HepG2 (cell line): ENCODE results near the gene RBM8A. TPM values are rescaled to one million over a fixed set of nuclear protein-coding genes. Genes with fewer than 3 reads are reported as not detected.
A peak's percentile ranks its signal among the peaks of the same experiment; 100 is the strongest.

Experiments
- ESRRA ChIP-seq: sonication (generic); formaldehyde crosslinking; IDR thresholded peaks from 2 replicates; pipeline ENCODE4 v1.5.1; 2020; ENCODE audit warnings: mild to moderate bottlenecking, low read depth, missing genetic modification reagents
- GATAD2A ChIP-seq: IDR thresholded peaks from 2 replicates; pipeline ENCODE4 v1.6.1; 2016
- HDAC1 ChIP-seq: sonication (generic); formaldehyde crosslinking; IDR thresholded peaks from 2 replicates; pipeline ENCODE4 v1.5.1; 2020; ENCODE audit warnings: mild to moderate bottlenecking, missing genetic modification reagents
- NFIB ChIP-seq: sonication (generic); formaldehyde crosslinking; IDR thresholded peaks from 2 replicates; pipeline ENCODE4 v1.9.0; 2021; ENCODE audit warnings: missing genetic modification reagents, mild to moderate bottlenecking, borderline replicate concordance
- PCBP1 ChIP-seq: fragments of 200-400 bp; formaldehyde crosslinking; IDR thresholded peaks from 2 replicates; pipeline ENCODE4 v1.6.1; 2017; ENCODE audit warnings: mild to moderate bottlenecking, low read depth, low read length, borderline replicate concordance
- TOPORS ChIP-seq: sonication (generic); formaldehyde crosslinking; IDR thresholded peaks from 2 replicates; pipeline ENCODE4 v1.8.0; 2023; ENCODE audit warnings: mild to moderate bottlenecking, missing genetic modification reagents
- ZNF331 ChIP-seq: sonication (generic); formaldehyde crosslinking; IDR thresholded peaks from 2 replicates; pipeline ENCODE4 v1.4.0; 2020; ENCODE audit warnings: missing genetic modification reagents
- ZNF543 ChIP-seq: sonication (generic); formaldehyde crosslinking; IDR thresholded peaks from 2 replicates; pipeline ENCODE4 v1.4.0; 2020; ENCODE audit warnings: mild to moderate bottlenecking, missing genetic modification reagents
- ZNF569 ChIP-seq: sonication (generic); formaldehyde crosslinking; IDR thresholded peaks from 2 replicates; pipeline ENCODE4 v1.5.0; 2020; ENCODE audit warnings: mild to moderate bottlenecking, missing genetic modification reagents, moderate library complexity, borderline replicate concordance
- ZNF672 ChIP-seq: sonication (generic); formaldehyde crosslinking; IDR thresholded peaks from 2 replicates; pipeline ENCODE4 v1.8.1; 2022; ENCODE audit warnings: missing genetic modification reagents
- ZNF724P ChIP-seq: sonication (generic); formaldehyde crosslinking; IDR thresholded peaks from 2 replicates; pipeline ENCODE4 v1.8.0; 2022; ENCODE audit warnings: missing genetic modification reagents, borderline replicate concordance
- ZNF788 ChIP-seq: sonication (generic); formaldehyde crosslinking; IDR thresholded peaks from 2 replicates; pipeline ENCODE4 v1.5.0; 2020; ENCODE audit warnings: mild to moderate bottlenecking, missing genetic modification reagents, borderline replicate concordance
- ZNF790 ChIP-seq: sonication (generic); formaldehyde crosslinking; IDR thresholded peaks from 2 replicates; pipeline ENCODE4 v1.8.0; 2022; ENCODE audit warnings: missing genetic modification reagents, mild to moderate bottlenecking, borderline replicate concordance
- polyA plus RNA-seq, 8 experiments: library from polyadenylated mRNA; depleted of rRNA in 3 of 8; stranded (reverse) in 7 of 8; unstranded in 1 of 8; fragments of >200 nt; fragmentation: Illumina TruSeq in 4 of 8; extraction: Trizol in 4 of 8; gene quantifications; 2 replicates each; pipeline versions ENCODE4 v1.2.1 to v1.2.3, GENCODE V29; 2011 to 2016; ENCODE audit warnings: low read depth in 4 of 8, missing spikeins in 1 of 8, mixed read lengths in 1 of 8; ENCODE audit not compliant: insufficient read depth in 1 of 8
- total RNA-seq, 5 experiments: library from RNA; depleted of rRNA; stranded (reverse); fragments of >200 nt; fragmentation: Illumina TruSeq; extraction: Trizol; gene quantifications; 2 replicates each; pipeline ENCODE4 v1.2.3, GENCODE V29; 2016; ENCODE audit warnings: low read depth in 1 of 5
- TF ChIP-seq, protein P1 (sequence below): sonication (generic); formaldehyde crosslinking; conservative IDR thresholded peaks from 2 replicates; pipeline ENCODE4 v1.4.0; 2020; ENCODE audit warnings: mild to moderate bottlenecking, missing genetic modification reagents, moderate library complexity
- TF ChIP-seq, protein P2 (sequence below): sonication (generic); formaldehyde crosslinking; IDR thresholded peaks from 2 replicates; pipeline ENCODE4 v1.4.0; 2020; ENCODE audit warnings: missing genetic modification reagents
- TF ChIP-seq, protein P3 (sequence below): IDR thresholded peaks from 2 replicates; pipeline ENCODE4 v1.6.1; 2016; ENCODE audit warnings: missing biosample characterization, missing genetic modification reagents, low read depth
- TF ChIP-seq, protein P4 (sequence below): sonication (generic); formaldehyde crosslinking; IDR thresholded peaks from 2 replicates; pipeline ENCODE4 v1.5.0; 2020; ENCODE audit warnings: mild to moderate bottlenecking, missing genetic modification reagents

The RBM8A gene
- total and polyA plus RNA-seq, 2 of the 13 experiments (the other 11 are each of a cell fraction or from before 2014, with no cell fraction given): 106 to 162 TPM

DNA sequence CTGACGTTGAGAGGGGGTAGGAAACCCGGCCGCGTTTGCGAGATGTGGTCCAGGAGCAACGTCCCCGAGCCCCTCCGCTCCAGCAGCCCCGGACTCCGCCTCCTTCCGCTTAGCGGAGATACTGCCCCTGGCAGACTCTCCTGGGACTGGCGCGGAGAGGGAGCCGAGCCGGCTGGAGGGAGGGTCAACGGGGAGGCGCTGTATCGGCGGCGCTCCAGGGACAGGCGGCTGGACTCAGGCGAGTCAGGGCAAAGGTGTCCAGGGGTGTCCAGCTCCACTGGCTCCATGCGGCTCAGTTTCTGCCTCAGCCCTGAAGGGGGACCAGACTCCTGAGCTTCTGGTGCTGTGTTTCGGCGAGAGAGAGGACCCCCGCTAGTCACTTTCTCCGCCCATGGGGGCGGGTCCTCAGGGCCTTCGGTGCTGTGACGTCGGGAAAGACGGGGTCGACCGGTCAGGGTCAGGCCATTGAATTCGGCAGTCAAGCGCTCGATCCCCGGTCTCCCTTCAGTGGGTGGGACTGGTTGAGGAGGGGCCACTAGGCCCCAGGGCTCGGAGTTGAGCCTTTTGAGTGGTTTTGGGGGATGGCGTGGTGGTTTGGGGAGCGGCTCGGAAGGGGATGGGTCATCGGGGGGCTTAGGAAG, 33.3 kb upstream of the RBM8A start (continued):
- TF ChIP-seq, protein P1, sequence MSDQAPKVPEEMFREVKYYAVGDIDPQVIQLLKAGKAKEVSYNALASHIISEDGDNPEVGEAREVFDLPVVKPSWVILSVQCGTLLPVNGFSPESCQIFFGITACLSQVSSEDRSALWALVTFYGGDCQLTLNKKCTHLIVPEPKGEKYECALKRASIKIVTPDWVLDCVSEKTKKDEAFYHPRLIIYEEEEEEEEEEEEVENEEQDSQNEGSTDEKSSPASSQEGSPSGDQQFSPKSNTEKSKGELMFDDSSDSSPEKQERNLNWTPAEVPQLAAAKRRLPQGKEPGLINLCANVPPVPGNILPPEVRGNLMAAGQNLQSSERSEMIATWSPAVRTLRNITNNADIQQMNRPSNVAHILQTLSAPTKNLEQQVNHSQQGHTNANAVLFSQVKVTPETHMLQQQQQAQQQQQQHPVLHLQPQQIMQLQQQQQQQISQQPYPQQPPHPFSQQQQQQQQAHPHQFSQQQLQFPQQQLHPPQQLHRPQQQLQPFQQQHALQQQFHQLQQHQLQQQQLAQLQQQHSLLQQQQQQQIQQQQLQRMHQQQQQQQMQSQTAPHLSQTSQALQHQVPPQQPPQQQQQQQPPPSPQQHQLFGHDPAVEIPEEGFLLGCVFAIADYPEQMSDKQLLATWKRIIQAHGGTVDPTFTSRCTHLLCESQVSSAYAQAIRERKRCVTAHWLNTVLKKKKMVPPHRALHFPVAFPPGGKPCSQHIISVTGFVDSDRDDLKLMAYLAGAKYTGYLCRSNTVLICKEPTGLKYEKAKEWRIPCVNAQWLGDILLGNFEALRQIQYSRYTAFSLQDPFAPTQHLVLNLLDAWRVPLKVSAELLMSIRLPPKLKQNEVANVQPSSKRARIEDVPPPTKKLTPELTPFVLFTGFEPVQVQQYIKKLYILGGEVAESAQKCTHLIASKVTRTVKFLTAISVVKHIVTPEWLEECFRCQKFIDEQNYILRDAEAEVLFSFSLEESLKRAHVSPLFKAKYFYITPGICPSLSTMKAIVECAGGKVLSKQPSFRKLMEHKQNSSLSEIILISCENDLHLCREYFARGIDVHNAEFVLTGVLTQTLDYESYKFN (CRISPR knock-in tag): peak; percentile 44; the same call in 1 of the 2 replicates
- no peak for TF ChIP-seq TOPORS (CRISPR knock-in tag)
- TF ChIP-seq ESRRA (CRISPR knock-in tag): peak; percentile 38; the same call in 1 of the 2 replicates
- TF ChIP-seq, protein P2, sequence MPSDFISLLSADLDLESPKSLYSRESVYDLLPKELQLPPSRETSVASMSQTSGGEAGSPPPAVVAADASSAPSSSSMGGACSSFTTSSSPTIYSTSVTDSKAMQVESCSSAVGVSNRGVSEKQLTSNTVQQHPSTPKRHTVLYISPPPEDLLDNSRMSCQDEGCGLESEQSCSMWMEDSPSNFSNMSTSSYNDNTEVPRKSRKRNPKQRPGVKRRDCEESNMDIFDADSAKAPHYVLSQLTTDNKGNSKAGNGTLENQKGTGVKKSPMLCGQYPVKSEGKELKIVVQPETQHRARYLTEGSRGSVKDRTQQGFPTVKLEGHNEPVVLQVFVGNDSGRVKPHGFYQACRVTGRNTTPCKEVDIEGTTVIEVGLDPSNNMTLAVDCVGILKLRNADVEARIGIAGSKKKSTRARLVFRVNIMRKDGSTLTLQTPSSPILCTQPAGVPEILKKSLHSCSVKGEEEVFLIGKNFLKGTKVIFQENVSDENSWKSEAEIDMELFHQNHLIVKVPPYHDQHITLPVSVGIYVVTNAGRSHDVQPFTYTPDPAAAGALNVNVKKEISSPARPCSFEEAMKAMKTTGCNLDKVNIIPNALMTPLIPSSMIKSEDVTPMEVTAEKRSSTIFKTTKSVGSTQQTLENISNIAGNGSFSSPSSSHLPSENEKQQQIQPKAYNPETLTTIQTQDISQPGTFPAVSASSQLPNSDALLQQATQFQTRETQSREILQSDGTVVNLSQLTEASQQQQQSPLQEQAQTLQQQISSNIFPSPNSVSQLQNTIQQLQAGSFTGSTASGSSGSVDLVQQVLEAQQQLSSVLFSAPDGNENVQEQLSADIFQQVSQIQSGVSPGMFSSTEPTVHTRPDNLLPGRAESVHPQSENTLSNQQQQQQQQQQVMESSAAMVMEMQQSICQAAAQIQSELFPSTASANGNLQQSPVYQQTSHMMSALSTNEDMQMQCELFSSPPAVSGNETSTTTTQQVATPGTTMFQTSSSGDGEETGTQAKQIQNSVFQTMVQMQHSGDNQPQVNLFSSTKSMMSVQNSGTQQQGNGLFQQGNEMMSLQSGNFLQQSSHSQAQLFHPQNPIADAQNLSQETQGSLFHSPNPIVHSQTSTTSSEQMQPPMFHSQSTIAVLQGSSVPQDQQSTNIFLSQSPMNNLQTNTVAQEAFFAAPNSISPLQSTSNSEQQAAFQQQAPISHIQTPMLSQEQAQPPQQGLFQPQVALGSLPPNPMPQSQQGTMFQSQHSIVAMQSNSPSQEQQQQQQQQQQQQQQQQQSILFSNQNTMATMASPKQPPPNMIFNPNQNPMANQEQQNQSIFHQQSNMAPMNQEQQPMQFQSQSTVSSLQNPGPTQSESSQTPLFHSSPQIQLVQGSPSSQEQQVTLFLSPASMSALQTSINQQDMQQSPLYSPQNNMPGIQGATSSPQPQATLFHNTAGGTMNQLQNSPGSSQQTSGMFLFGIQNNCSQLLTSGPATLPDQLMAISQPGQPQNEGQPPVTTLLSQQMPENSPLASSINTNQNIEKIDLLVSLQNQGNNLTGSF (CRISPR knock-in tag): no peak
- peak; percentile 33; the same call in 1 of the 2 replicates for TF ChIP-seq ZNF788
- TF ChIP-seq, protein P3, sequence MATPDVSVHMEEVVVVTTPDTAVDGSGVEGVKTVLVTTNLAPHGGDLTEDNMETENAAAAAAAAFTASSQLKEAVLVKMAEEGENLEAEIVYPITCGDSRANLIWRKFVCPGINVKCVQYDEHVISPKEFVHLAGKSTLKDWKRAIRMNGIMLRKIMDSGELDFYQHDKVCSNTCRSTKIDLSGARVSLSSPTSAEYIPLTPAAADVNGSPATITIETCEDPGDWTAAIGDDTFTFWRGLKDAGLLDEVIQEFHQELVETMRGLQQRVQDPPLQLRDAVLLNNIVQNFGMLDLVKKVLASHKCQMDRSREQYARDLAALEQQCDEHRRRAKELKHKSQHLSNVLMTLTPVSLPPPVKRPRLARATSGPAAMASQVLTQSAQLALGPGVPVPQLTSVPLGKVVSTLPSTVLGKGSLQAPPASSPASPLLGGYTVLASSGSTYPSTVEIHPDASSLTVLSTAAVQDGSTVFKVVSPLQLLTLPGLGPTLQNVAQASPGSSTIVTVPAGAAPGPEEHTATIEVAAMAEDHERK (CRISPR knock-in tag): no peak
- TF ChIP-seq, protein P4, sequence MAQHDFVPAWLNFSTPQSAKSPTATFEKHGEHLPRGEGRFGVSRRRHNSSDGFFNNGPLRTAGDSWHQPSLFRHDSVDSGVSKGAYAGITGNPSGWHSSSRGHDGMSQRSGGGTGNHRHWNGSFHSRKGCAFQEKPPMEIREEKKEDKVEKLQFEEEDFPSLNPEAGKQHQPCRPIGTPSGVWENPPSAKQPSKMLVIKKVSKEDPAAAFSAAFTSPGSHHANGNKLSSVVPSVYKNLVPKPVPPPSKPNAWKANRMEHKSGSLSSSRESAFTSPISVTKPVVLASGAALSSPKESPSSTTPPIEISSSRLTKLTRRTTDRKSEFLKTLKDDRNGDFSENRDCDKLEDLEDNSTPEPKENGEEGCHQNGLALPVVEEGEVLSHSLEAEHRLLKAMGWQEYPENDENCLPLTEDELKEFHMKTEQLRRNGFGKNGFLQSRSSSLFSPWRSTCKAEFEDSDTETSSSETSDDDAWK (CRISPR knock-in tag): no peak
- TF ChIP-seq ZNF790 (CRISPR knock-in tag): no peak
- TF ChIP-seq ZNF672: no peak
- peak; percentile 74 for TF ChIP-seq HDAC1
- peak; percentile 52; the same call in 1 of the 2 replicates for TF ChIP-seq ZNF724P (CRISPR knock-in tag)
- TF ChIP-seq PCBP1: 0 out of 2 replicates have a peak, but pooled peaks have one; percentile 32
- TF ChIP-seq ZNF331 (CRISPR knock-in tag): no peak
- TF ChIP-seq GATAD2A (CRISPR knock-in tag): peak; percentile 28; the same call in 1 of the 2 replicates
- TF ChIP-seq ZNF569 (CRISPR knock-in tag): 0 out of 2 replicates have a peak, but pooled peaks have one; percentile 38
- peak; percentile 54; the same call in 1 of the 2 replicates for TF ChIP-seq ZNF543 (CRISPR knock-in tag)
- TF ChIP-seq NFIB (CRISPR knock-in tag): no peak
